Neuron (in vitro differentiated cells): ENCODE data around the gene CHN2.

Experiments
- H2AFZ ChIP-seq: one replicate; pipeline ENCODE4 v1.6.1; 2013; ENCODE audit warnings: low read depth, mild to moderate bottlenecking, inconsistent platforms, low read length, moderate library complexity
- H3K27me3 ChIP-seq: one replicate; pipeline ENCODE4 v1.6.1; 2013; ENCODE audit warnings: low read length; ENCODE audit not compliant: insufficient read depth
- H3K36me3 ChIP-seq: one replicate; pipeline ENCODE4 v1.6.1; 2013; ENCODE audit warnings: low read length; ENCODE audit not compliant: insufficient read depth
- H3K4me1 ChIP-seq: one replicate; pipeline ENCODE4 v1.6.1; 2013; ENCODE audit warnings: low read length; ENCODE audit not compliant: insufficient read depth
- H3K4me3 ChIP-seq: 2 replicates; pipeline ENCODE4 v1.5.1; 2013; ENCODE audit warnings: mild to moderate bottlenecking, low read length, moderate library complexity
- H3K9me3 ChIP-seq: one replicate; pipeline ENCODE4 v1.6.1; 2013; ENCODE audit warnings: low read length

Gene CHN2

DNA sequence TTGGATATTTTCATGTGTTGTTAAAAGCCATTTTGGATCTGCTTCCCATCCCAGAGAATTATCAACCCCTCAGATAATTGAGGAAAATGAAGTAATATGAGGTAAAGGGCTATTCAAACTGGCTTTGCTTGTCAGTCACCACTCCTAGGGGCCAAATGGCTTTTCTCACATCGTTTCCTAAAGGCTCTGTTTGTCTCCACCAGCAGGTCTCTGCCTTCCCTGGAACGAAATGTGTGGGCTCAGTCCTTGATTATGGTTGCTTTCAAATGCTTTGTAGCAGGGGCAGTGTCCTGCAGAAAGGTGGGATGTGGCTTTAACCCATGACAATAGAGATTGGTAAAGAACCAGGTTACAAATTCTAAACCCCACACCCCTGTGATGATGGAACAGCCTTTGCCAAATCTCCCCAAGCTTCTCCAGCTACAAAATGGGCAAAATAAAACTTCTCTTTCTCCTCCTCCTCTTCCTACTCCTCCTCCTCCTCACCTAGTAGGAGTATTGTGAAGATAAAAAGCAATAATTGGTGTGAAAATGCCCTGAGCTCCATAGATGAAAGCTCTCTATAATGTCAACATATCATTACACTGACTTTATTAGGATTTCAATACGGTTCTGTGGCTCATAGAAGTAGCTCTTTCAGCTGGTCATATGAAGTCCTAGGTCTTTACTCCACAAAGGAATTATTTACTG is 127.6 kb downstream of the CHN2 start:
- H3K4me3 ChIP-seq = no peak overlapping the region
- H3K36me3 ChIP-seq = no peaks in the 10 kb centered on the region
- no peaks in the 10 kb centered on the region for H3K9me3 ChIP-seq
- H3K4me1 ChIP-seq = peaks cover 5% of the 10 kb centered on the region
- H3K27me3 ChIP-seq = no peaks in the 10 kb centered on the region
- H2AFZ ChIP-seq = no peak overlapping the region

GRCh38 chr7:29325476-29325875 is 130.9 kb downstream of the CHN2 start:
- no peaks in the 10 kb centered on the region for H3K27me3 ChIP-seq
- no peak overlapping the region for H2AFZ ChIP-seq
- no peaks in the 10 kb centered on the region for H3K4me1 ChIP-seq
- H3K9me3 ChIP-seq = no peaks in the 10 kb centered on the region
- H3K36me3 ChIP-seq = no peaks in the 10 kb centered on the region
- no peak overlapping the region for H3K4me3 ChIP-seq

- H3K4me3 ChIP-seq = no peak overlapping the region
- H3K36me3 ChIP-seq = no peaks in the 10 kb centered on the region
- H2AFZ ChIP-seq = no peak overlapping the region
- no peaks in the 10 kb centered on the region for H3K4me1 ChIP-seq
- H3K27me3 ChIP-seq = no peaks in the 10 kb centered on the region
- H3K9me3 ChIP-seq = no peaks in the 10 kb centered on the region
Measured at GRCh38 chr7:29326864-29327263, 132.3 kb downstream of the CHN2 start.

DNA sequence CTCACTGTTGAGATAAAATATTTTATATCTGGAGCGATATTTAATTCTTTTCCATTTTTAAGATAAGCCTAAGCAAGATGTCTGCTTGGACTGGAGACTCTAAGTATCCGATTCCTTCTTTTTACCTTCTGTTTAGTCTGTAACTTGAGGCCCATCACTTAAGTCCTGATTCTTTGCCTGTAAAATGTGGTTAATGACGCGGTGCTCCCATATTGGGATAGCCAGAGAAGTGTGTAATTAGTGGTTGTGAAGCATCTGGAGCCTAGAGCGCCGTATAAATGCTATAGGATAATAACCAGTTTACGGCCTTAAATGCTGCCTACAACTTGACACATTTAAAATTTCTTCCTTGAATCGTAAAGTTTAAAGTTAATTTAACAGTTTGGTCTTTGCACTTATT is 132.9 kb downstream of the CHN2 start:
- Histone ChIP-seq H3K36me3 (no peaks in the 10 kb centered on the region), H3K4me1 (no peaks in the 10 kb centered on the region), H3K9me3 (no peaks in the 10 kb centered on the region), H3K4me3 (no peak overlapping the region), H2AFZ (no peak overlapping the region), H3K27me3 (no peaks in the 10 kb centered on the region)

- no peaks in the 10 kb centered on the region for H3K9me3 ChIP-seq
- no peaks in the 10 kb centered on the region for H3K4me1 ChIP-seq
- no peaks in the 10 kb centered on the region for H3K27me3 ChIP-seq
- H2AFZ ChIP-seq = no peak overlapping the region
- H3K4me3 ChIP-seq = no peak overlapping the region
- H3K36me3 ChIP-seq = no peaks in the 10 kb centered on the region
Measured at GRCh38 chr7:29328045-29328444, 133.5 kb downstream of the CHN2 start.

DNA sequence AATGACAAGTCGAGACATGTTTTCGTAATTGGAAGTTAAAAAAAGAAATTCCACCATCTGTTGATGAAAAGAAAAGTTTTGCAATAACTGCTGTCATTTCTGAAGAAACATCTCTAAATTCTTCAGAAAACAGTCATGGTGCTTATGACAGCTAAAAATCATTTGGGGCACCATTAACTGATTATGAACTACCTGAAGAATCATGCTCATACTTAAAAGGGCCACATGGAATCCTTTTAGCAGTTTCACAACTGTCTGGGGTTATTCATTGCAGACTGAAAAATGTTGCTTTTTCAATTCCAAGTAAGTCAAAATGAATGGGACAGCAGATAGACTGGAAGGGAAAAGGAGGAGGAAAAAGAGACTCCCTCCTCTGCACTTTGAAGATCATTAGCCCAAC is 134.2 kb downstream of the CHN2 start:
- H3K27me3 ChIP-seq = no peaks in the 10 kb centered on the region
- H3K4me3 ChIP-seq = no peak overlapping the region
- H3K9me3 ChIP-seq = no peaks in the 10 kb centered on the region
- no peaks in the 10 kb centered on the region for H3K36me3 ChIP-seq
- no peak overlapping the region for H2AFZ ChIP-seq
- no peaks in the 10 kb centered on the region for H3K4me1 ChIP-seq

DNA sequence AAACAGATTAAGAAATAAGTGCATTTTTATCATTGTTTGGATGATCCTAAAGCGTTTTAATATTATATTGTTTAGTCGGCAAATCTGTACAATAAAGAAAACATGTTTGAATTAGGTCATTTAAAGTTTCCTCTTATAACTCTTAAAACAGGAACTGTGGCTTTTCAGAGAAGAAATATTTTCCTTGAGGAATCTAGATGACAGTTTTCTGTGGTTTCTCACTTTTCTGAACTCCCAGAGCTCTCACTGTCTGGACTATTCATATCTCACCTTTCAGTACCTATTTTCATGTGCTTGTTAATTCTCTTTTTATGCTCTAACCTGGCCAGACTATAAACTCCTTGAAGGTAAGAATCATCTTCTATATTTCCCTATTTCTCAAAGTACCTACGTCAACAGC is 135.1 kb downstream of the CHN2 start:
- Histone ChIP-seq H3K9me3 (no peaks in the 10 kb centered on the region), H3K4me1 (no peaks in the 10 kb centered on the region), H3K36me3 (no peaks in the 10 kb centered on the region), H2AFZ (no peak overlapping the region), H3K4me3 (no peak overlapping the region), H3K27me3 (no peaks in the 10 kb centered on the region)

- Histone ChIP-seq H3K36me3 (no peaks in the 10 kb centered on the region), H3K9me3 (no peaks in the 10 kb centered on the region), H2AFZ (no peak overlapping the region), H3K27me3 (no peaks in the 10 kb centered on the region), H3K4me1 (no peaks in the 10 kb centered on the region), H3K4me3 (no peak overlapping the region)
Measured at GRCh38 chr7:29330136-29330535, 135.6 kb downstream of the CHN2 start.

- Histone ChIP-seq H3K27me3 (no peaks in the 10 kb centered on the region), H3K9me3 (no peaks in the 10 kb centered on the region), H3K4me1 (no peaks in the 10 kb centered on the region), H3K36me3 (no peaks in the 10 kb centered on the region), H2AFZ (no peak overlapping the region), H3K4me3 (no peak overlapping the region)
Measured at GRCh38 chr7:29331163-29331562, 136.6 kb downstream of the CHN2 start.

DNA sequence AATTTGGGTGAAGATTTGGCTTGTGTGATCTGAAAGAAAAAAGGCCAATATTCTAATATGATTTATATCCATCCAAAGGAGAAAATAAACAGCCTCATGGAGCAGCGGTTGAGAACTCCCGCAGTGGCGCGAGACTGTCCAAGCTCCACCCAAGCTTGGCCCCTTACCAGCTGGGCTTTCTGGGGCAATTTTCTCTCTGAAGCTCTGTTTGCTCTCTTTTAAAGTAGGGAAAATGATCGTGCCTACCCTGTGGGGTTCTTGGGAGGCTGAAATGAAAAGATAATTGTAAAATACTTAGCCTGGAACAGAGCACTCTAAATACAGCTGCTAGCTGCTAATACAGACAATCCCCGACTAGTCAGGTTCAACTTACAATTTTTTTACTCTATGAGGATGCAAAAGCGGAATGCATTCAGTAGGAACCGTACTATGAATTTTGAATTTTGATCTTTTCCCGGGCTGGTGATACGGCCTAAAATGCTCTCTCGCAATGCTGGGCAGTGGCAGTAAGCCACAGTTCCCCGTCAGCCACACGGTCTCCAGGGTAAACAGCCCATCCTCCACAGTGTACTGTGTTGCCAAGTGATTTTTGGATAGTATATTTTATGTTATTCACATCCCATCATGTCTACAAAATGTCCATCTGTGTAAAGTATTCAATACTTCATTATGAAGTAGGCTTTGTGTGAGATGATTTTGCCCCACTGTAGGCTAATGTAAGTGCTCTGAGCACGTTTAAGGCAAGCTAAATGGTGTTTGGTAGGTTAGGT is 137.7 kb downstream of the CHN2 start:
- no peaks in the 10 kb centered on the region for H3K36me3 ChIP-seq
- no peak overlapping the region for H3K4me3 ChIP-seq
- no peaks in the 10 kb centered on the region for H3K27me3 ChIP-seq
- H3K9me3 ChIP-seq = no peaks in the 10 kb centered on the region
- no peaks in the 10 kb centered on the region for H3K4me1 ChIP-seq
- H2AFZ ChIP-seq = no peak overlapping the region

DNA sequence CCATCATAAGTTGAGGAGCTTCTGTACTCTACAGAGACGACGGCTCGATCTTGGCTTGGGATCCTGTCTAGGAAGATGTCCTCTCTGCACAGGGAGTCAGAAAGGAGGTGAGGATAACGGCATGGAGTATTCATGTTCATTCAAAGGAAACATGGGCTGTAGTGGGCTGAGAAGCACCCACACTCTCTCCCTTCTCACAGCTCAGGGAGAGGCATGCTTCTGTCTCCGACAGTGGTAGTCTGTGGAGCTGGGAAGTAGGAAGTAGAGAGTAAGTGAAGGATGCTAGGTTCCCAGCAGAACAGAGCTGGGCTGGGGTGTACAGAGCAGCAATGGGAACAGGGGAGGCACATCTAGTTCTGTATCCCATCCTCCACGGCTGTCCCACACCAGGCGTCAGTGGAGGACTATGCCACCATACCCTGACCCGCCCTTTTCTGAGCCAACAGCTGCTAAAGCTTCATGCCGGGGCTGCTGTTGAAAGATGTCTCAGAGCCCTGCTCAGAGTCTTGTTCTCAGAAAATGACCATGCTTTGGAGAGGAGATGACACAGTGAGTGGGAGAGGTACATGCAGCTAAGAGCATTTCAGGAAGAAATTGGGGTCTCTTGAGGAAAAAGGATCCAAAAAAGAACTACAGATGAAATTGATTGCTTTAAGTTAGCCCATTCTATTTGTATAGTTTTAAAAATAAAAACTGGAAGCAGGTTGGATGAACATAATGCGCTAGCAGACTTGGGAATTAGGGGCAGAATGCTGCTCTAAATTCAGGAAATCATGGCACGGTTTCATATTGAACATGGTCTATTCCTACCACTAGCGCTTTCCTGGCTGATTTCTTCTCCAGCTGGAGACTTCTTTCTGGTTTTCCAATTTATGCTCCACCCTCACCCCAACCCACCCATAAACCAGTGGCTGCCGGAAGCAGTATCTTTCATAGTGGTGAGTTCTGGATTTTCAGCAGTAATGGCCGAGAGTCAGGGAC is 138.6 kb downstream of the CHN2 start:
- Histone ChIP-seq H3K36me3 (no peaks in the 10 kb centered on the region), H3K4me1 (no peaks in the 10 kb centered on the region), H3K4me3 (no peak overlapping the region), H3K9me3 (no peaks in the 10 kb centered on the region), H2AFZ (no peak overlapping the region), H3K27me3 (no peaks in the 10 kb centered on the region)

DNA sequence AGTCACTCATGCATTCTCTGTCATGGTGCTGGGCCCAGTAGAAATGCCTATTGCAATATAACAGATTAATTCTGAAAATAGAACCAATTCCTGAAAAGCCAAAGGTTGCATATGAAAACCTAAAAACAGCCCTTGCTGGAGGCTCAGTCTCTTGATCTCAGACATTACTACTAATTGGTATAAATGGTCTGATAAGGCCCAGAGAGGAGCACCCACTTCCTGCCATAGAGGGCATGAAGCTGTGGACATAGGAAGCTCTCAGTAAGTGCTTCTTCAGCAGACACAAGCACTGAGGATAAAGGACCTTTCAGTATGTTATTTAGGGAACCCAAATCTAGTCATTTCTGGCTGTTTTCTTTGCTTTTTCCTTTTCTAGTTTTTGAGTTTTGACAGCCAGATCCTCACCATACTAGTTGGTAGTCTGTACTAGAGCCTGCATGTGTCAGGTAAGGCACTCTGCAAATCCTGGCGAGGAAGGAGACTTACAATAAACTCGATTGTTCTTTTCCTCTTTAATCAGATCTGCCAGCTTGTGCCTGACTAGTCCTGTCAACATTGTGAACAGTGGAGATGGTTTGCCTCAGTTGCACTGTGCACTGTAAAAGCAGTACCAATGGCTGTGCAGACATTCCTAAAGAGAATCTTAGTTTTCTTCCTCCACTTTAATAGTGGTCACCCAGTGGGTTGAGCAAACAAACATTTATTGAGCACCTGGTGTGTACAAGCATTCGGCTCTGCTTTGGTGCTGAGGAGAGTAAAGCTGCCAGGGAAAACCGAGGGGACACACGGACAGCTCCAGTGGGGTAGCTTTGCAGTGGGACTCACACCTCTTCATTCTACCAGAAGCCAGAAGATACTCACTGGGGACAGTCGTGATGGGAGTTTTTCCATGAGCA is 140.9 kb downstream of the CHN2 start:
- Histone ChIP-seq H3K4me3 (no peak overlapping the region), H3K9me3 (no peaks in the 10 kb centered on the region), H3K27me3 (no peaks in the 10 kb centered on the region), H3K4me1 (no peaks in the 10 kb centered on the region), H3K36me3 (no peaks in the 10 kb centered on the region), H2AFZ (no peak overlapping the region)
